HepG2 (cell line): ENCODE measurements around the gene RABEP2. TPM values are rescaled to one million over a fixed set of nuclear protein-coding genes. Genes with fewer than 3 reads are reported as not detected.

Source experiments
- ARHGAP35 ChIP-seq: sonication (generic); formaldehyde crosslinking; IDR thresholded peaks from 2 replicates; pipeline ENCODE4 v1.9.0; 2022; ENCODE audit warnings: mild to moderate bottlenecking, inconsistent platforms, moderate library complexity, missing genetic modification reagents, borderline replicate concordance
- CBX1 ChIP-seq: IDR thresholded peaks from one replicate; pipeline ENCODE4 v1.6.1; 2016; ENCODE audit warnings: antibody characterized with exemption, low read depth
- KDM6A ChIP-seq: IDR thresholded peaks from 2 replicates; pipeline ENCODE4 v1.6.1; 2016; ENCODE audit warnings: low read depth
- LCORL ChIP-seq, 2 experiments: fragments of 450-650 bp in 1 of 2; sonication (generic) in 1 of 2; formaldehyde crosslinking in 1 of 2; IDR thresholded peaks; 2 replicates each; pipeline versions ENCODE4 v1.5.0 to v1.6.1; 2017 to 2020; ENCODE audit warnings: antibody characterized with exemption in 1 of 2, missing genetic modification reagents in 1 of 2
- SALL1 ChIP-seq: sonication (generic); formaldehyde crosslinking; IDR thresholded peaks from 2 replicates; pipeline ENCODE4 v1.8.0; 2022; ENCODE audit warnings: mild to moderate bottlenecking, missing genetic modification reagents
- SMAD1 ChIP-seq: sonication (generic); formaldehyde crosslinking; IDR thresholded peaks from 2 replicates; pipeline ENCODE4 v1.4.0; 2020; ENCODE audit warnings: missing genetic modification reagents, low read depth, mild to moderate bottlenecking, borderline replicate concordance
- ZBTB21 ChIP-seq: sonication (generic); formaldehyde crosslinking; IDR thresholded peaks from 2 replicates; pipeline ENCODE4 v1.4.0; 2020; ENCODE audit warnings: missing genetic modification reagents
- ZNF543 ChIP-seq: sonication (generic); formaldehyde crosslinking; IDR thresholded peaks from 2 replicates; pipeline ENCODE4 v1.4.0; 2020; ENCODE audit warnings: mild to moderate bottlenecking, missing genetic modification reagents
- ZNF607 ChIP-seq: sonication (generic); formaldehyde crosslinking; IDR thresholded peaks from 2 replicates; pipeline ENCODE4 v1.5.1; 2020; ENCODE audit warnings: missing genetic modification reagents, mild to moderate bottlenecking, borderline replicate concordance
- polyA plus RNA-seq, 8 experiments: library from polyadenylated mRNA; depleted of rRNA in 3 of 8; stranded (reverse) in 7 of 8; unstranded in 1 of 8; fragments of >200 nt; fragmentation: Illumina TruSeq in 4 of 8; extraction: Trizol in 4 of 8; gene quantifications; 2 replicates each; pipeline versions ENCODE4 v1.2.1 to v1.2.3, GENCODE V29; 2011 to 2016; ENCODE audit warnings: low read depth in 4 of 8, missing spikeins in 1 of 8, mixed read lengths in 1 of 8; ENCODE audit not compliant: insufficient read depth in 1 of 8
- total RNA-seq, 5 experiments: library from RNA; depleted of rRNA; stranded (reverse); fragments of >200 nt; fragmentation: Illumina TruSeq; extraction: Trizol; gene quantifications; 2 replicates each; pipeline ENCODE4 v1.2.3, GENCODE V29; 2016; ENCODE audit warnings: low read depth in 1 of 5
- TF ChIP-seq, protein P1 (sequence below), 2 experiments: sonication (generic) in 1 of 2; formaldehyde crosslinking in 1 of 2; IDR thresholded peaks; 2 replicates each; pipeline versions ENCODE4 v1.6.1 to v1.9.0; 2014 to 2022; ENCODE audit warnings: antibody characterized with exemption in 1 of 2, borderline replicate concordance in 1 of 2, inconsistent platforms in 1 of 2, low read depth in 1 of 2, missing genetic modification reagents in 1 of 2
- TF ChIP-seq, protein P2 (sequence below): sonication (generic); formaldehyde crosslinking; conservative IDR thresholded peaks from 2 replicates; pipeline ENCODE4 v1.8.0; 2022; ENCODE audit warnings: mild to moderate bottlenecking, moderate library complexity, missing genetic modification reagents
- TF ChIP-seq, protein P3 (sequence below): sonication (generic); formaldehyde crosslinking; IDR thresholded peaks from 2 replicates; pipeline ENCODE4 v1.4.0; 2020; ENCODE audit warnings: missing genetic modification reagents
- TF ChIP-seq, protein P4 (sequence below): sonication (generic); formaldehyde crosslinking; IDR thresholded peaks from 2 replicates; pipeline ENCODE4 v1.8.1; 2022; ENCODE audit warnings: low read depth, mild to moderate bottlenecking, missing genetic modification reagents
- TF ChIP-seq, protein P5 (sequence below): fragments of 450-650 bp; IDR thresholded peaks from 2 replicates; pipeline ENCODE4 v1.6.1; 2017

Gene RABEP2
- total and polyA plus RNA-seq, 2 of the 13 experiments (the other 11 are each of a cell fraction or from before 2014, with no cell fraction given) = 10.8 to 18.4 TPM

DNA sequence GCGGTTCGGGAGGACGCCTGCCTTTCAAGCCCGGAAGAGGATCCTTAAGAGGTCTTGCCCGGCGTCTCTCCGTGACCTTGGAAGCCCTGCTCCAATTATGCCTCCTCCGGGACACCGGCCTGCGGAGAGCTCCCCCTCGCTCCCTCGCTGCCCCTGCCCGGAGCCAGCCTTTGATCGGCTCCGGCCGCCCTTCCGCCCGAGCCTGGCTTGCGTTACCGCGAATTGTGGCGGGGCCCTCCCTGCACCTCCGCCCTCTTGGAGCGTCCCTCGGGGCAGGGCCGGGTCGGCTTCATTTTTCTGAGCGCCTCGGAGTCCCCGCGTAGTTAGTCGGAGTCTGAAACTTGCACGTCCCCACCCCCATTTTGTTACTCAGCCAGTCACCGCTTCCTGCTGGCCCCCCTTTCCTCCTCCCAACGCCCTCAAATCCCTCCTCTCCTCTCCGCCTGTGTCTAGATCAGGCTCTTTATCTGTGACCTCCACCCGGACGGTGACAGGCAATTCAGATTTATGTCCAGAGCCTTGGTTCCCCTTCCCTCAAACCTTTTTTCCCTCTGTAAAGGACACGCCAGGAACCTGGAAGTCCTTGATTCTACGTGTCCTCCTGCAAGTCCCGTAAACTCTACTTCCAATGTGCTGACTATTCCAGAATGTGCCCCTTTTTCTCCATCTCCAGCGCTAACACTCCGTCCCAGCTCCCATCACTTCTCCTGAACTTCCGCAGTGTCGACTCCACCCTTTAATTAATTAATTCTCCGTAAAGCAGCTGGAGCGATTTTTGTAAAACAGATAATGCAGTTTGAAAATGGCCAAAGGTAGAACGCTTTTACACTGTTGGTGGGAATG, 569 bp upstream of the RABEP2 start (continued):
- TF ChIP-seq, protein P1, sequence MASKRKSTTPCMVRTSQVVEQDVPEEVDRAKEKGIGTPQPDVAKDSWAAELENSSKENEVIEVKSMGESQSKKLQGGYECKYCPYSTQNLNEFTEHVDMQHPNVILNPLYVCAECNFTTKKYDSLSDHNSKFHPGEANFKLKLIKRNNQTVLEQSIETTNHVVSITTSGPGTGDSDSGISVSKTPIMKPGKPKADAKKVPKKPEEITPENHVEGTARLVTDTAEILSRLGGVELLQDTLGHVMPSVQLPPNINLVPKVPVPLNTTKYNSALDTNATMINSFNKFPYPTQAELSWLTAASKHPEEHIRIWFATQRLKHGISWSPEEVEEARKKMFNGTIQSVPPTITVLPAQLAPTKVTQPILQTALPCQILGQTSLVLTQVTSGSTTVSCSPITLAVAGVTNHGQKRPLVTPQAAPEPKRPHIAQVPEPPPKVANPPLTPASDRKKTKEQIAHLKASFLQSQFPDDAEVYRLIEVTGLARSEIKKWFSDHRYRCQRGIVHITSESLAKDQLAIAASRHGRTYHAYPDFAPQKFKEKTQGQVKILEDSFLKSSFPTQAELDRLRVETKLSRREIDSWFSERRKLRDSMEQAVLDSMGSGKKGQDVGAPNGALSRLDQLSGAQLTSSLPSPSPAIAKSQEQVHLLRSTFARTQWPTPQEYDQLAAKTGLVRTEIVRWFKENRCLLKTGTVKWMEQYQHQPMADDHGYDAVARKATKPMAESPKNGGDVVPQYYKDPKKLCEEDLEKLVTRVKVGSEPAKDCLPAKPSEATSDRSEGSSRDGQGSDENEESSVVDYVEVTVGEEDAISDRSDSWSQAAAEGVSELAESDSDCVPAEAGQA (IDR thresholded peaks at IDR 0.05; ENCODE audit: low read depth) = no peak
- TF ChIP-seq, protein P1 (CRISPR knock-in tag; IDR thresholded peaks at IDR 0.05; ENCODE audit: borderline replicate concordance) = 0 out of 2 replicates have a peak, but pooled peaks have one; percentile 35
- TF ChIP-seq, protein P2, sequence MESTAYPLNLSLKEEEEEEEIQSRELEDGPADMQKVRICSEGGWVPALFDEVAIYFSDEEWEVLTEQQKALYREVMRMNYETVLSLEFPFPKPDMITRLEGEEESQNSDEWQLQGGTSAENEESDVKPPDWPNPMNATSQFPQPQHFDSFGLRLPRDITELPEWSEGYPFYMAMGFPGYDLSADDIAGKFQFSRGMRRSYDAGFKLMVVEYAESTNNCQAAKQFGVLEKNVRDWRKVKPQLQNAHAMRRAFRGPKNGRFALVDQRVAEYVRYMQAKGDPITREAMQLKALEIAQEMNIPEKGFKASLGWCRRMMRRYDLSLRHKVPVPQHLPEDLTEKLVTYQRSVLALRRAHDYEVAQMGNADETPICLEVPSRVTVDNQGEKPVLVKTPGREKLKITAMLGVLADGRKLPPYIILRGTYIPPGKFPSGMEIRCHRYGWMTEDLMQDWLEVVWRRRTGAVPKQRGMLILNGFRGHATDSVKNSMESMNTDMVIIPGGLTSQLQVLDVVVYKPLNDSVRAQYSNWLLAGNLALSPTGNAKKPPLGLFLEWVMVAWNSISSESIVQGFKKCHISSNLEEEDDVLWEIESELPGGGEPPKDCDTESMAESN = no peak; the same call in 1 of the 2 replicates
- TF ChIP-seq ZBTB21 = no peak
- TF ChIP-seq SMAD1 = peak; percentile 42; the same call in 1 of the 2 replicates
- TF ChIP-seq CBX1 = no peak
- TF ChIP-seq, protein P3, sequence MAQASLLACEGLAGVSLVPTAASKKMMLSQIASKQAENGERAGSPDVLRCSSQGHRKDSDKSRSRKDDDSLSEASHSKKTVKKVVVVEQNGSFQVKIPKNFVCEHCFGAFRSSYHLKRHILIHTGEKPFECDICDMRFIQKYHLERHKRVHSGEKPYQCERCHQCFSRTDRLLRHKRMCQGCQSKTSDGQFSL (CRISPR knock-in tag) = no peak
- no peak; the same call in 1 of the 2 replicates for TF ChIP-seq ZNF607 (CRISPR knock-in tag)
- TF ChIP-seq, protein P4, sequence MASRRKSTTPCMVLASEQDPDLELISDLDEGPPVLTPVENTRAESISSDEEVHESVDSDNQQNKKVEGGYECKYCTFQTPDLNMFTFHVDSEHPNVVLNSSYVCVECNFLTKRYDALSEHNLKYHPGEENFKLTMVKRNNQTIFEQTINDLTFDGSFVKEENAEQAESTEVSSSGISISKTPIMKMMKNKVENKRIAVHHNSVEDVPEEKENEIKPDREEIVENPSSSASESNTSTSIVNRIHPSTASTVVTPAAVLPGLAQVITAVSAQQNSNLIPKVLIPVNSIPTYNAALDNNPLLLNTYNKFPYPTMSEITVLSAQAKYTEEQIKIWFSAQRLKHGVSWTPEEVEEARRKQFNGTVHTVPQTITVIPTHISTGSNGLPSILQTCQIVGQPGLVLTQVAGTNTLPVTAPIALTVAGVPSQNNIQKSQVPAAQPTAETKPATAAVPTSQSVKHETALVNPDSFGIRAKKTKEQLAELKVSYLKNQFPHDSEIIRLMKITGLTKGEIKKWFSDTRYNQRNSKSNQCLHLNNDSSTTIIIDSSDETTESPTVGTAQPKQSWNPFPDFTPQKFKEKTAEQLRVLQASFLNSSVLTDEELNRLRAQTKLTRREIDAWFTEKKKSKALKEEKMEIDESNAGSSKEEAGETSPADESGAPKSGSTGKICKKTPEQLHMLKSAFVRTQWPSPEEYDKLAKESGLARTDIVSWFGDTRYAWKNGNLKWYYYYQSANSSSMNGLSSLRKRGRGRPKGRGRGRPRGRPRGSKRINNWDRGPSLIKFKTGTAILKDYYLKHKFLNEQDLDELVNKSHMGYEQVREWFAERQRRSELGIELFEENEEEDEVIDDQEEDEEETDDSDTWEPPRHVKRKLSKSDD (CRISPR knock-in tag) = no peak; the same call in 1 of the 2 replicates
- TF ChIP-seq LCORL (IDR thresholded peaks at IDR 0.05) = no peak
- peak; percentile 49; the same call in 1 of the 2 replicates for TF ChIP-seq LCORL (CRISPR knock-in tag; IDR thresholded peaks at IDR 0.05)
- TF ChIP-seq KDM6A (CRISPR knock-in tag) = no peak
- TF ChIP-seq ZNF543 (CRISPR knock-in tag) = no peak; the same call in 1 of the 2 replicates
- 0 out of 2 replicates have a peak, but pooled peaks have one; percentile 41 for TF ChIP-seq SALL1 (CRISPR knock-in tag)
- TF ChIP-seq, protein P5, sequence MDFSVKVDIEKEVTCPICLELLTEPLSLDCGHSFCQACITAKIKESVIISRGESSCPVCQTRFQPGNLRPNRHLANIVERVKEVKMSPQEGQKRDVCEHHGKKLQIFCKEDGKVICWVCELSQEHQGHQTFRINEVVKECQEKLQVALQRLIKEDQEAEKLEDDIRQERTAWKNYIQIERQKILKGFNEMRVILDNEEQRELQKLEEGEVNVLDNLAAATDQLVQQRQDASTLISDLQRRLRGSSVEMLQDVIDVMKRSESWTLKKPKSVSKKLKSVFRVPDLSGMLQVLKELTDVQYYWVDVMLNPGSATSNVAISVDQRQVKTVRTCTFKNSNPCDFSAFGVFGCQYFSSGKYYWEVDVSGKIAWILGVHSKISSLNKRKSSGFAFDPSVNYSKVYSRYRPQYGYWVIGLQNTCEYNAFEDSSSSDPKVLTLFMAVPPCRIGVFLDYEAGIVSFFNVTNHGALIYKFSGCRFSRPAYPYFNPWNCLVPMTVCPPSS = no peak
- TF ChIP-seq ARHGAP35 (CRISPR knock-in tag) = no peak; the same call in 1 of the 2 replicates
